NCI-H226 (cell line): Measurements from ENCODE around the gene ASH1L.
A peak's percentile ranks its signal among the peaks of the same experiment; 100 is the strongest.
"Not testable (repeated sequence)": the region's sequence is repeated elsewhere in the genome, so short reads cannot be mapped to it uniquely, and the experiment has no call there.

Experiments
- DNase-seq: peaks from one replicate; pipeline ENCODE4 v3.0.0-alpha.2; 2015

Gene ASH1L

GRCh38 chr1:155553349-155553748 lies 9.3 kb downstream of the ASH1L start:
- DNase-seq, result no peak

- DNase-seq, result no peak
Observed at GRCh38 chr1:155548706-155549105, 13.9 kb downstream of the ASH1L start.

GRCh38 chr1:155540000-155540874 lies 22.4 kb downstream of the ASH1L start:
- no peak for DNase-seq

- DNase-seq, result no peak
Observed at GRCh38 chr1:155537193-155537592, 25.4 kb downstream of the ASH1L start.

- DNase-seq, result no peak
Observed at GRCh38 chr1:155531624-155532023, 31.0 kb downstream of the ASH1L start.

GRCh38 chr1:155529929-155530328 lies 32.7 kb downstream of the ASH1L start:
- DNase-seq, result no peak

- DNase-seq, result no peak
Observed at GRCh38 chr1:155529109-155529508, 33.5 kb downstream of the ASH1L start.

GRCh38 chr1:155527677-155528076 lies 34.9 kb downstream of the ASH1L start:
- no peak for DNase-seq

- DNase-seq, result no peak
Observed at GRCh38 chr1:155526356-155526755, 36.2 kb downstream of the ASH1L start.

- DNase-seq, result peak; percentile 43
Observed at GRCh38 chr1:155522069-155522468, 40.5 kb downstream of the ASH1L start.

GRCh38 chr1:155518484-155518883 lies 44.1 kb downstream of the ASH1L start:
- no peak for DNase-seq

GRCh38 chr1:155514582-155515187 lies 47.9 kb downstream of the ASH1L start:
- DNase-seq, result no peak

GRCh38 chr1:155513300-155513916 lies 49.2 kb downstream of the ASH1L start:
- DNase-seq, result no peak

GRCh38 chr1:155511385-155511784 lies 51.2 kb downstream of the ASH1L start:
- DNase-seq, result not testable (repeated sequence)

GRCh38 chr1:155509064-155509463 lies 53.5 kb downstream of the ASH1L start:
- DNase-seq, result no peak

- DNase-seq, result no peak
Observed at GRCh38 chr1:155507945-155508344, 54.7 kb downstream of the ASH1L start.

GRCh38 chr1:155505963-155506362 lies 56.6 kb downstream of the ASH1L start:
- not testable (repeated sequence) for DNase-seq

GRCh38 chr1:155504207-155504606 lies 58.4 kb downstream of the ASH1L start:
- DNase-seq, result peak; percentile 31

GRCh38 chr1:155499953-155500639 lies 62.5 kb downstream of the ASH1L start:
- no peak for DNase-seq

- DNase-seq, result peak; percentile 33
Observed at GRCh38 chr1:155499263-155499662, 63.3 kb downstream of the ASH1L start.

GRCh38 chr1:155493595-155493994 lies 69.0 kb downstream of the ASH1L start:
- not testable (repeated sequence) for DNase-seq

GRCh38 chr1:155488419-155488818 lies 74.2 kb downstream of the ASH1L start:
- DNase-seq, result not testable (repeated sequence)

- no peak for DNase-seq
Observed at GRCh38 chr1:155487541-155487940, 75.1 kb downstream of the ASH1L start.
